Transverse colon (tissue), 4 donors: ENCODE results near the gene PPP4R4. TPM values are rescaled to one million over a fixed set of nuclear protein-coding genes. Genes with fewer than 3 reads are reported as not detected.

Source experiments
- DNase-seq: peaks from one replicate; pipeline ENCODE4 v3.0.0-alpha.2; 2019
- H3K27ac ChIP-seq, 4 donors: fragments of 200-600 bp; sonication (generic); 2 replicates each; pipeline ENCODE4 v1.5.1; 2016 to 2018; ENCODE audit warnings: inconsistent platforms in 4 of 4
- H3K27me3 ChIP-seq: fragments of 200-600 bp; sonication (generic); 2 replicates; pipeline ENCODE4 v1.5.1; 2017; ENCODE audit warnings: inconsistent platforms
- H3K36me3 ChIP-seq, 4 donors: fragments of 200-600 bp; sonication (generic); 2 replicates each; pipeline ENCODE4 v1.5.1; 2017 to 2019; ENCODE audit warnings: inconsistent platforms in 4 of 4
- H3K4me1 ChIP-seq, 4 donors: fragments of 200-600 bp; sonication (generic); 2 replicates each; pipeline ENCODE4 v1.5.1; 2017 to 2020; ENCODE audit warnings: inconsistent platforms in 4 of 4
- H3K4me3 ChIP-seq, 4 donors: fragments of 200-600 bp; sonication (generic); 1 replicate in 1 of 4; 2 replicates in 3 of 4; pipeline versions ENCODE4 v1.5.1 to v1.6.1; 2017 to 2019; ENCODE audit warnings: inconsistent platforms in 4 of 4
- H3K9me3 ChIP-seq, 2 donors: fragments of 200-600 bp; sonication (generic); 2 replicates each; pipeline ENCODE4 v1.5.1; 2017 to 2019; ENCODE audit warnings: inconsistent platforms in 2 of 2
- CTCF ChIP-seq, 5 experiments: fragments of 200-600 bp in 3 of 5; fragments of 450-650 bp in 2 of 5; sonication (generic) in 3 of 5; IDR thresholded peaks; 1 replicate in 2 of 5; 2 replicates in 3 of 5; pipeline ENCODE4 v1.5.1; 2016 to 2017; ENCODE audit warnings: antibody characterized with exemption in 5 of 5, inconsistent platforms in 3 of 5, mild to moderate bottlenecking in 2 of 5, moderate library complexity in 1 of 5
- EP300 ChIP-seq: sonication (generic); formaldehyde crosslinking; IDR thresholded peaks from one replicate; pipeline ENCODE4 v1.6.1; 2017; ENCODE audit warnings: antibody characterized with exemption, low read depth
- POLR2A ChIP-seq: fragments of 450-650 bp; IDR thresholded peaks from one replicate; pipeline ENCODE4 v1.6.1; 2016; ENCODE audit warnings: antibody characterized with exemption, mild to moderate bottlenecking, moderate library complexity
- POLR2AphosphoS5 ChIP-seq, 3 donors: sonication (generic); formaldehyde crosslinking; IDR thresholded peaks; one replicate each; pipeline ENCODE4 v1.6.1; 2016; ENCODE audit warnings: antibody characterized with exemption in 3 of 3
- WGBS, 2 donors: methylation state at CpG; one replicate each; pipeline ENCODE4 v1.1.5; 2018; ENCODE audit warnings: low coverage in 1 of 2; 5-methylcytosine and 5-hydroxymethylcytosine counted together
- in situ Hi-C, 4 donors: fragments of 200-750 bp; cut with MboI; loops; one replicate each; pipeline versions ENCODE4 v1.15.0 to v1.15.1; 2017; ENCODE audit warnings: low sequenced_read_pairs in 3 of 4, low pct_ligation_motif_present in 1 of 4, low pct_unique_long_range_greater_than_20kb in 1 of 4
- intact Hi-C: fragments of 100-400 bp; cut with DNase I; formaldehyde crosslinking; loops from one replicate; pipeline ENCODE4 v1.15.1; 2023; ENCODE audit warnings: low total_unique reads
- total RNA-seq, 4 donors: library from RNA; depleted of rRNA; stranded (reverse); fragments of >200 nt; gene quantifications; one replicate each; pipeline ENCODE4 v1.1.0, GENCODE V29; 2016

The PPP4R4 gene
- total RNA-seq, 4 donors from 2014 or later: not detected

DNA sequence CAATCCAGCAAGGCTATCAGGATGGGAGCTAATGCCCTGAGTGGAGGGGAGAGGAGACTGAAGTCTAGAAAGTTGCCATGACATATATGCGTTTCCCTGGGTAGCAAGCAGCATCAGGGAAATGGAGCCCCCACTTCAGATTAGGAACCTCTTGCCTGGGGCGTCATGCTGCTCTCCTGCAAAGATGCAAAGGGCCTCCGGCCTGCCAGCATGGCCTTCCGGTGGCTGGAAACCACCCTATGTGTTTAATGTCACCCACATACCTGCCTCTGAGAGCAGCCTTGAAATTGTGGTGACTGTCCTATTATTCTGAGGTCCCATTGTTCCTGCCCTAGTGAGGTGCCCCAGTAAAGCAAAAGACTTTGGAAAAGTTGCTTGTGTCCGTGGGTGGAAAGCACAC lies 34.7 kb upstream of the PPP4R4 start:
- in situ Hi-C loops (loop anchor here (5.0 to 10.0 kb wide), 3 partner anchors 97 to 105 kb away; no protein-coding TSS in a partner anchor), intact Hi-C loops (loop anchor here (5.0 kb wide), 1 partner anchor 102 kb away; no protein-coding TSS in a partner anchor)
- DNase-seq: no peak
- no peaks in the 10 kb centered on the region for H3K9me3 ChIP-seq
- no peaks in the 10 kb centered on the region for H3K27me3 ChIP-seq
- no peaks in the 10 kb centered on the region for H3K4me1 ChIP-seq
- H3K27ac ChIP-seq: no peak overlapping the region
- H3K36me3 ChIP-seq: no peaks in the 10 kb centered on the region
- TF ChIP-seq POLR2AphosphoS5 (IDR thresholded peaks at IDR 0.05): no peak
- TF ChIP-seq POLR2A: no peak
- TF ChIP-seq EP300: no peak
- no peak for TF ChIP-seq CTCF (IDR thresholded peaks at IDR 0.05)
- 75 to 87% methylated on average over 1 to 5 of the region's 5 CpGs for WGBS, 2 donors
- no peak overlapping the region for H3K4me3 ChIP-seq

DNA sequence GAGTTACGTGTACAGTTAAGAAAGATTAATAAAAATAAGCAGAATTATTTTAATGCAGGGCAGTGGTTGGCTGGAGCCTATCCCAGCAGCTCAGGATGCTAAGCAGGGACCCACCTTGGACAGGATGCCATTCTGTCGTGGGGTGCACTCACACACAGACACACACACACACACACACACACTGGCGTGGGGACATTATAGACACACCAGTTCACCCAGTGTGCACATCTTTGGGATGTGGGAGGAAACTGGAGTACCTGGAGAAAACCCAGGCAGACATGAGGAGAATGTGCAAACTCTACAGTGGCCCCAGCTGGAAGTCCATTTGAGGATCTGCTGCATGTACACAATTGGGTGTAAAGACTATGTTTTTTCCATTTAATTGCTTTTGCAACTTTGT lies 31.9 kb upstream of the PPP4R4 start:
- Histone ChIP-seq H3K9me3 (no peaks in the 10 kb centered on the region), H3K36me3 (no peaks in the 10 kb centered on the region), H3K4me3 (no peak overlapping the region), H3K4me1 (no peaks in the 10 kb centered on the region), H3K27ac (no peak overlapping the region), H3K27me3 (no peaks in the 10 kb centered on the region)
- 74 to 86% methylated on average over 1 to 3 of the region's 3 CpGs for WGBS, 2 donors
- TF ChIP-seq POLR2AphosphoS5 (IDR thresholded peaks at IDR 0.05): no peak
- no peak for DNase-seq
- in situ Hi-C loops: no loop called here
- intact Hi-C loops: no loop called here

DNA sequence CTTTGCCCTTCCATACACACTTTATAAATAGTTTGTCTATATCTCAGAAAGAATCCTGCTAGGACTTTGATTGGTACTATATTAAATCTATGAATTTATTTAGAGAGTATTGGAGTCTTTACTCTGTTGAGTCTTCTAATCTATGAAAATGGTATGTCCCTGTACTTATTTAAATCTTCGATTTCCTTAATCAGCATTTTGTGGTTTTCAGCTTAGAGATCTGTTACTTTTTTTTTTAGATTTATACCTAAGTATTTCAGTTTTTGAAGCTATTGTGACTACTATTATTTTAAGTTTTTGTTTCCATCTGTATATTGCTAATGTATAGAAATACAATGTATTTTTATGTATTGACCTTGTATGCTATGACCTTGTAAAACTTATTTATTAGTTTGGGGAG lies 31.3 kb upstream of the PPP4R4 start:
- DNase-seq: no peak
- TF ChIP-seq POLR2AphosphoS5 (IDR thresholded peaks at IDR 0.05) (no peak), EP300 (no peak), CTCF (IDR thresholded peaks at IDR 0.05) (no peak), POLR2A (no peak)
- intact Hi-C loops: no loop called here
- Histone ChIP-seq H3K9me3 (no peaks in the 10 kb centered on the region), H3K4me3 (no peak overlapping the region), H3K27ac (no peak overlapping the region), H3K4me1 (no peaks in the 10 kb centered on the region), H3K36me3 (no peaks in the 10 kb centered on the region), H3K27me3 (no peaks in the 10 kb centered on the region)
- in situ Hi-C loops: no loop called here
- 67 to 81% methylated on average over 1 of the region's 1 CpG for WGBS, 2 donors

DNA sequence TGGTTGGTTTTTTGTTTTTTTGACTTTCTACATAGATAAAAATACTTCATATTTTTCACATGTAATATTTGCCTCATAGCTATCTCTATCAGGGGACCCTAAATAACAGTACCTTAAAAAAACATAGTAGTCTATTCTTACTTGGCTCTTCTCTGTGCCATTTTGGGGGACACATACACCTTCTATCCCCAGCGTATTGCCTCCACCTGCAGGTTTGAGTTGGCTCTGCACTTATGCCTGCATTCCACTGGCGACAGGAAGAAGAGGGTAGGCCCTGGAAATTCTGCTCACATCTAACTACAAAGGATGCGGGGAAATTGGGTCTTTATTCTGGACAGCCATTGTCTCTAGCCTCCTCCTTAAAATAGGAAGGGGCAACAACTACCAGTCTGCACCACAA lies 30.9 kb upstream of the PPP4R4 start:
- in situ Hi-C loops (no loop called here), intact Hi-C loops (no loop called here)
- H3K4me3 ChIP-seq: no peak overlapping the region
- no peaks in the 10 kb centered on the region for H3K4me1 ChIP-seq
- H3K27me3 ChIP-seq: no peaks in the 10 kb centered on the region
- H3K27ac ChIP-seq: no peak overlapping the region
- TF ChIP-seq POLR2A (no peak), CTCF (IDR thresholded peaks at IDR 0.05) (no peak), POLR2AphosphoS5 (IDR thresholded peaks at IDR 0.05) (no peak), EP300 (no peak)
- WGBS, 2 donors: 67 to 100% methylated on average over 1 to 3 of the region's 3 CpGs
- no peak for DNase-seq
- no peaks in the 10 kb centered on the region for H3K9me3 ChIP-seq
- H3K36me3 ChIP-seq: no peaks in the 10 kb centered on the region

- intact Hi-C loops: no loop called here
- WGBS, 2 donors: 84 to 100% methylated on average over 2 to 4 of the region's 4 CpGs
- H3K4me1 ChIP-seq: no peaks in the 10 kb centered on the region
Measured at GRCh38 chr14:94143711-94144110, 30.4 kb upstream of the PPP4R4 start.

More at GRCh38 chr14:94143711-94144110, 30.4 kb upstream of the PPP4R4 start:
- H3K9me3 ChIP-seq: no peaks in the 10 kb centered on the region
- no peak for DNase-seq
- in situ Hi-C loops: no loop called here
- TF ChIP-seq POLR2A (no peak), CTCF (IDR thresholded peaks at IDR 0.05) (no peak), EP300 (no peak), POLR2AphosphoS5 (IDR thresholded peaks at IDR 0.05) (no peak)
- no peak overlapping the region for H3K4me3 ChIP-seq
- no peak overlapping the region for H3K27ac ChIP-seq
- no peaks in the 10 kb centered on the region for H3K36me3 ChIP-seq
- no peaks in the 10 kb centered on the region for H3K27me3 ChIP-seq
